Smooth muscle cell (in vitro differentiated cells): ENCODE data around the gene PGM5. TPM values are rescaled to one million over a fixed set of nuclear protein-coding genes. Genes with fewer than 3 reads are reported as not detected.

Experiments
- DNase-seq: peaks from one replicate; lab custom pipeline; 2025; ENCODE audit not compliant: unreplicated experiment; lab: John Stamatoyannopoulos, UW
- H2AFZ ChIP-seq: fragments of 200-600 bp; sonication (generic); 2 replicates; pipeline ENCODE4 v1.6.0; 2016; ENCODE audit warnings: antibody characterized with exemption, low read depth, mild to moderate bottlenecking
- H3F3A ChIP-seq: fragments of 200-600 bp; sonication (generic); 2 replicates; pipeline ENCODE4 v1.6.0; 2017; ENCODE audit warnings: antibody characterized with exemption, low read depth
- H3K27ac ChIP-seq: fragments of 200-600 bp; sonication (generic); 2 replicates; pipeline ENCODE4 v1.5.1; 2016; ENCODE audit warnings: low read depth, mild to moderate bottlenecking
- H3K27me3 ChIP-seq: fragments of 200-600 bp; sonication (generic); 2 replicates; pipeline ENCODE4 v1.6.1; 2016; ENCODE audit warnings: low read depth, mild to moderate bottlenecking
- H3K36me3 ChIP-seq: fragments of 200-600 bp; sonication (generic); 2 replicates; pipeline ENCODE4 v1.5.1; 2016; ENCODE audit warnings: low read depth
- H3K4me1 ChIP-seq: fragments of 200-600 bp; sonication (generic); 2 replicates; pipeline ENCODE4 v1.5.1; 2016; ENCODE audit warnings: low read depth
- H3K4me2 ChIP-seq: fragments of 200-600 bp; sonication (generic); 2 replicates; pipeline ENCODE4 v1.6.0; 2016; ENCODE audit warnings: mild to moderate bottlenecking
- H3K4me3 ChIP-seq: fragments of 200-600 bp; sonication (generic); 2 replicates; pipeline ENCODE4 v1.5.1; 2016; ENCODE audit warnings: mild to moderate bottlenecking
- H3K79me2 ChIP-seq: fragments of 200-600 bp; sonication (generic); 2 replicates; pipeline ENCODE4 v1.6.0; 2016; ENCODE audit warnings: low read depth, mild to moderate bottlenecking
- H3K9ac ChIP-seq: fragments of 200-600 bp; sonication (generic); 2 replicates; pipeline ENCODE4 v1.6.0; 2016; ENCODE audit warnings: low read depth
- H3K9me3 ChIP-seq: fragments of 200-600 bp; sonication (generic); replicated peaks from 2 replicates; pipeline ENCODE4 v1.5.1; 2016; ENCODE audit warnings: low read depth
- H4K20me1 ChIP-seq: fragments of 200-600 bp; sonication (generic); 2 replicates; pipeline ENCODE4 v1.6.0; 2016; ENCODE audit warnings: low read depth
- CTCF ChIP-seq: fragments of 200-600 bp; sonication (generic); IDR thresholded peaks from 2 replicates; pipeline ENCODE4 v1.5.1; 2017; ENCODE audit warnings: borderline replicate concordance, mild to moderate bottlenecking, antibody characterized with exemption; ENCODE audit not compliant: insufficient read depth, poor library complexity, severe bottlenecking
- WGBS: methylation state at CpG from one replicate; pipeline ENCODE4 v1.1.7; 2016; ENCODE audit warnings: low lambda C conversion rate; 5-methylcytosine and 5-hydroxymethylcytosine counted together
- polyA plus RNA-seq: library from polyadenylated mRNA; unstranded; fragments of >200 nt; fragmentation: Nextera tagmentation; extraction: Ambion mirVana; gene quantifications from 2 replicates; pipeline ENCODE4 v1.2.1, GENCODE V29; 2016
- total RNA-seq: library from RNA; depleted of rRNA; stranded (reverse); fragments of >200 nt; gene quantifications from 2 replicates; pipeline ENCODE4 v1.2.3, GENCODE V29; 2014

PGM5 gene
- total and polyA plus RNA-seq, 2 experiments from 2014 or later: 0.77 to 5.6 TPM

- Histone ChIP-seq H3K27ac (no peak overlapping the region), H3K9ac (no peak overlapping the region), H2AFZ (peak overlapping the region; percentile 14), H3K4me3 (no peak overlapping the region), H3K4me1 (no peaks in the 10 kb centered on the region), H3K4me2 (no peak overlapping the region), H3K27me3 (no peaks in the 10 kb centered on the region), H3K9me3 (no peaks in the 10 kb centered on the region), H3F3A (peaks cover 7% of the 10 kb centered on the region), H3K36me3 (no peaks in the 10 kb centered on the region), H3K79me2 (no peaks in the 10 kb centered on the region), H4K20me1 (no peaks in the 10 kb centered on the region)
- TF ChIP-seq CTCF: no peak
- 84% methylated on average over 2 of the region's 2 CpGs for WGBS
- no peak for DNase-seq
Observed at GRCh38 chr9:68455451-68455850, 99.0 kb downstream of the PGM5 start.

GRCh38 chr9:68457803-68458202 lies 101.4 kb downstream of the PGM5 start:
- no peak overlapping the region for H3K9ac ChIP-seq
- no peaks in the 10 kb centered on the region for H3K4me1 ChIP-seq
- no peak overlapping the region for H2AFZ ChIP-seq
- peaks cover 7% of the 10 kb centered on the region for H3F3A ChIP-seq
- DNase-seq: no peak
- no peak for TF ChIP-seq CTCF
- H3K9me3 ChIP-seq: no peaks in the 10 kb centered on the region
- no peaks in the 10 kb centered on the region for H3K27me3 ChIP-seq
- peak overlapping the region; percentile 47 for H3K4me2 ChIP-seq
- H4K20me1 ChIP-seq: no peaks in the 10 kb centered on the region
- WGBS: 0% methylated on average over 1 of the region's 1 CpG
- no peaks in the 10 kb centered on the region for H3K79me2 ChIP-seq
- peak overlapping the region; percentile 22 for H3K27ac ChIP-seq
- H3K36me3 ChIP-seq: no peaks in the 10 kb centered on the region
- no peak overlapping the region for H3K4me3 ChIP-seq

GRCh38 chr9:68458918-68459317 lies 102.5 kb downstream of the PGM5 start:
- DNase-seq: no peak
- TF ChIP-seq CTCF: no peak
- H3K27me3 ChIP-seq: no peaks in the 10 kb centered on the region
- WGBS: 20% methylated on average over 1 of the region's 1 CpG
- H3K4me2 ChIP-seq: peak overlapping the region; percentile 47
- H3K27ac ChIP-seq: no peak overlapping the region
- no peaks in the 10 kb centered on the region for H3K9me3 ChIP-seq
- H3K79me2 ChIP-seq: no peaks in the 10 kb centered on the region
- no peak overlapping the region for H3K9ac ChIP-seq
- no peak overlapping the region for H3K4me3 ChIP-seq
- peaks cover 7% of the 10 kb centered on the region for H3F3A ChIP-seq
- H3K4me1 ChIP-seq: no peaks in the 10 kb centered on the region
- H2AFZ ChIP-seq: no peak overlapping the region
- no peaks in the 10 kb centered on the region for H3K36me3 ChIP-seq
- H4K20me1 ChIP-seq: no peaks in the 10 kb centered on the region

- Histone ChIP-seq H3K79me2 (no peaks in the 10 kb centered on the region), H3K36me3 (no peaks in the 10 kb centered on the region), H3K4me1 (no peaks in the 10 kb centered on the region), H3K4me2 (no peak overlapping the region), H3K9me3 (no peaks in the 10 kb centered on the region), H3K27me3 (no peaks in the 10 kb centered on the region), H3F3A (peaks cover 7% of the 10 kb centered on the region), H3K4me3 (no peak overlapping the region), H3K27ac (no peak overlapping the region), H4K20me1 (no peaks in the 10 kb centered on the region), H3K9ac (no peak overlapping the region), H2AFZ (no peak overlapping the region)
- DNase-seq: no peak
- no peak for TF ChIP-seq CTCF
- WGBS: 80% methylated on average over 7 of the region's 7 CpGs
Observed at GRCh38 chr9:68462105-68462775, 105.8 kb downstream of the PGM5 start.
